ENCODE results near the gene DDX31. TPM values are rescaled to one million over a fixed set of nuclear protein-coding genes. Genes with fewer than 3 reads are reported as not detected.

The DDX31 gene
- total RNA-seq, 1 donor from 2014 or later, result 15.8 TPM

GRCh38 chr9:132579427-132579798 lies 90.4 kb downstream of the DDX31 start:
- Histone ChIP-seq H3K27me3 (ENCODE audit: control insufficient read depth, insufficient read depth, low read length) (peaks cover 61% of the 10 kb centered on the region), H3K36me3 (ENCODE audit: control insufficient read depth, insufficient read depth, low read length) (no peaks in the 10 kb centered on the region), H3K4me3 (ENCODE audit: low read depth, low read length) (no peak overlapping the region)
- DNase-seq (ENCODE audit: low read depth) (no peak), FAIRE-seq (no peak)
- no peak for TF ChIP-seq CTCF (IDR thresholded peaks at IDR 0.05; ENCODE audit: insufficient read depth, low read length, severe bottlenecking)

- no peak for FAIRE-seq
- no peak for TF ChIP-seq CTCF (IDR thresholded peaks at IDR 0.05; ENCODE audit: insufficient read depth, low read length, severe bottlenecking)
- Histone ChIP-seq H3K36me3 (ENCODE audit: control insufficient read depth, insufficient read depth, low read length) (no peaks in the 10 kb centered on the region), H3K4me3 (ENCODE audit: low read depth, low read length) (no peak overlapping the region), H3K27me3 (ENCODE audit: control insufficient read depth, insufficient read depth, low read length) (peaks cover 52% of the 10 kb centered on the region)
- DNase-seq (ENCODE audit: low read depth), result no peak
Measured at GRCh38 chr9:132578367-132578932, 91.3 kb downstream of the DDX31 start.

- Histone ChIP-seq H3K4me3 (ENCODE audit: low read depth, low read length) (no peak overlapping the region), H3K27me3 (ENCODE audit: control insufficient read depth, insufficient read depth, low read length) (peaks cover 42% of the 10 kb centered on the region), H3K36me3 (ENCODE audit: control insufficient read depth, insufficient read depth, low read length) (no peaks in the 10 kb centered on the region)
- DNase-seq (ENCODE audit: low read depth) (no peak), FAIRE-seq (no peak)
- no peak for TF ChIP-seq CTCF (IDR thresholded peaks at IDR 0.05; ENCODE audit: insufficient read depth, low read length, severe bottlenecking)
Measured at GRCh38 chr9:132577119-132577518, 92.7 kb downstream of the DDX31 start.

- no peaks in the 10 kb centered on the region for H3K36me3 ChIP-seq (ENCODE audit: control insufficient read depth, insufficient read depth, low read length)
- DNase-seq (ENCODE audit: low read depth) (no peak), FAIRE-seq (peak; percentile 88)
- H3K27me3 ChIP-seq (ENCODE audit: control insufficient read depth, insufficient read depth, low read length), result peaks cover 34% of the 10 kb centered on the region
- no peak for TF ChIP-seq CTCF (IDR thresholded peaks at IDR 0.05; ENCODE audit: insufficient read depth, low read length, severe bottlenecking)
- H3K4me3 ChIP-seq (ENCODE audit: low read depth, low read length), result no peak overlapping the region
Measured at GRCh38 chr9:132575811-132576210, 94.0 kb downstream of the DDX31 start.

- peak; percentile 39 for DNase-seq (ENCODE audit: low read depth)
- TF ChIP-seq CTCF (IDR thresholded peaks at IDR 0.05; ENCODE audit: insufficient read depth, low read length, severe bottlenecking), result peak; percentile 86
- Histone ChIP-seq H3K27me3 (ENCODE audit: control insufficient read depth, insufficient read depth, low read length) (peaks cover 30% of the 10 kb centered on the region), H3K36me3 (ENCODE audit: control insufficient read depth, insufficient read depth, low read length) (no peaks in the 10 kb centered on the region), H3K4me3 (ENCODE audit: low read depth, low read length) (no peak overlapping the region)
- no peak for FAIRE-seq
Measured at GRCh38 chr9:132575005-132575609, 94.7 kb downstream of the DDX31 start.

- TF ChIP-seq CTCF (IDR thresholded peaks at IDR 0.05; ENCODE audit: insufficient read depth, low read length, severe bottlenecking), result no peak
- DNase-seq (ENCODE audit: low read depth) (peak; percentile 3), FAIRE-seq (no peak)
- Histone ChIP-seq H3K27me3 (ENCODE audit: control insufficient read depth, insufficient read depth, low read length) (peaks cover 11% of the 10 kb centered on the region), H3K36me3 (ENCODE audit: control insufficient read depth, insufficient read depth, low read length) (no peaks in the 10 kb centered on the region), H3K4me3 (ENCODE audit: low read depth, low read length) (no peak overlapping the region)
Measured at GRCh38 chr9:132572921-132573320, 96.9 kb downstream of the DDX31 start.
